ENCODE measurements around the gene REPIN1.

Gene REPIN1

GRCh38 chr7:150388709-150389531, 20.3 kb downstream of the REPIN1 start:
- DNase-seq (ENCODE audit: low read depth) = peak; percentile 34
- no peak overlapping the region for H3K4me3 ChIP-seq (ENCODE audit: control insufficient read depth, low read depth, low read length)
- peak; percentile 19 for TF ChIP-seq CTCF (conservative IDR thresholded peaks at IDR 0.05; ENCODE audit: control insufficient read depth, insufficient read depth, low read depth, low read length)

- DNase-seq (ENCODE audit: low read depth) = no peak
- no peak overlapping the region for H3K4me3 ChIP-seq (ENCODE audit: control insufficient read depth, low read depth, low read length)
- no peak for TF ChIP-seq CTCF (conservative IDR thresholded peaks at IDR 0.05; ENCODE audit: control insufficient read depth, insufficient read depth, low read depth, low read length)
These were observed 20.9 kb downstream of the REPIN1 start for GRCh38 chr7:150389532-150389816.

GRCh38 chr7:150390205-150390604, 21.6 kb downstream of the REPIN1 start:
- TF ChIP-seq CTCF (conservative IDR thresholded peaks at IDR 0.05; ENCODE audit: control insufficient read depth, insufficient read depth, low read depth, low read length) = no peak
- H3K4me3 ChIP-seq (ENCODE audit: control insufficient read depth, low read depth, low read length) = no peak overlapping the region
- peak; percentile 69 for DNase-seq (ENCODE audit: low read depth)

- no peak for TF ChIP-seq CTCF (conservative IDR thresholded peaks at IDR 0.05; ENCODE audit: control insufficient read depth, insufficient read depth, low read depth, low read length)
- no peak overlapping the region for H3K4me3 ChIP-seq (ENCODE audit: control insufficient read depth, low read depth, low read length)
- no peak for DNase-seq (ENCODE audit: low read depth)
These were observed 24.7 kb downstream of the REPIN1 start for GRCh38 chr7:150393325-150393724.

GRCh38 chr7:150396426-150396825, 27.8 kb downstream of the REPIN1 start:
- TF ChIP-seq CTCF (conservative IDR thresholded peaks at IDR 0.05; ENCODE audit: control insufficient read depth, insufficient read depth, low read depth, low read length) = no peak
- no peak for DNase-seq (ENCODE audit: low read depth)
- no peak overlapping the region for H3K4me3 ChIP-seq (ENCODE audit: control insufficient read depth, low read depth, low read length)

GRCh38 chr7:150396851-150397260, 28.2 kb downstream of the REPIN1 start:
- DNase-seq (ENCODE audit: low read depth) = no peak
- TF ChIP-seq CTCF (conservative IDR thresholded peaks at IDR 0.05; ENCODE audit: control insufficient read depth, insufficient read depth, low read depth, low read length) = no peak
- H3K4me3 ChIP-seq (ENCODE audit: control insufficient read depth, low read depth, low read length) = no peak overlapping the region
